ENCODE data around the gene PAGE4.

PAGE4 gene

DNA sequence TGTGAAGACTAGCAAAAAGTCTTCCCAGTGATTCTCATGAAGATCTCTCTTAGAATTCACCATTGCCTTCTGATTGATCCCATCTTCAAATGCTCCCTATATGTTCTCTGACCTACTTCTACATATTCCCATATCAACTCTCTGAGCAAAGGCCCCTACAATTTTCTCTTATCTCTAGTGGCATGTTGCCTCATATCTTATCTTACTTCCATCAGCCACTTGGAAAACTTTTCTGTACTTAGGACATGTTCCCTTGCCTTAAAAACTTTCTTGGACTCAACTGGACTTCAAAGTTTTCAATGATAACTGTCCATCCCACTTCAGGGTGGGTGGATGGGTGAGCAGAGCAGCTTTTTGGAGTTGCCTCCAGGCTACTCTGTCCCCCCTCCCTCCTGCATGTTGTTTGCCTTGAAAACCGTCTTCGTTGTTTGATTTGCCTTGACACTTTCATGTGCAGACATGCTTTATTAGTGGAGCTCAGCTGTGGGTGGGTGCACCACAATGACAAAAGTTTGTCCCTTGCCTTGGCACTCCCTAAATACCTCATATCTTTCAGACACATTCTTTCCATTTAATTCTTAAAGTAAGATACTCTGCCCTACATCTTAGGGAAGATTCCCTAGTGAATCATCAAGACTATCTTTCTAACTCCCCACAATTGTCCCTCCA lies 31.9 kb downstream of the PAGE4 start:
- TF ChIP-seq OSR1 (CRISPR knock-in tag; IDR thresholded peaks at IDR 0.05) (no peak), ZFP30 (CRISPR knock-in tag; IDR thresholded peaks at IDR 0.05) (no peak), ZNF565 (CRISPR knock-in tag; conservative IDR thresholded peaks at IDR 0.05; ENCODE audit: low read depth) (no peak), ZC3H10 (CRISPR knock-in tag; IDR thresholded peaks at IDR 0.05) (no peak), BACH2 (CRISPR knock-in tag; IDR thresholded peaks at IDR 0.05; ENCODE audit: borderline replicate concordance) (no peak)
- ATAC-seq, result no peak

DNA sequence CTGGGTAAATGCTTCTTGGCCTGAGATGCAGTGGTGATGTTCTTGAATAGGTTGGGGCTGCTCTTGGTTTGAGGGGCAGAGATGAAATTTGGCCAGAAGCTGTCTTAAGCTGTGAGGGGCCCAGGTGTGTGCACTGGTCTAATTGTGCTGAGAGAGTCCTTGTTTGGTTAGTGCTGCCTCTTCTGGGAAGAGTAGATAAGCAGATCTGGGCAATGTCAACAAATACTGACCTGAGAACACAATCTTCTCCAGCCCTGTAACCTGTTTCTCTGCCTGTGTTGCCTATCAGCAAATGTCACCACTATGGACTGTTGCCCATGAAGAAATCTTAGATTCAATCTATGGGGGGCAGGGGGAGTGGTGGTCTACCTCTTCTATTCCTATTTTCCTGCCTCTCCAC lies 33.0 kb downstream of the PAGE4 start:
- no peak for ATAC-seq
- no peak for TF ChIP-seq SNAI2 (CRISPR knock-in tag; IDR thresholded peaks at IDR 0.05)
- TF ChIP-seq ZFP30 (CRISPR knock-in tag; IDR thresholded peaks at IDR 0.05), result no peak
- TF ChIP-seq CSDC2 (CRISPR knock-in tag; IDR thresholded peaks at IDR 0.05), result no peak
- TF ChIP-seq BACH2 (CRISPR knock-in tag; IDR thresholded peaks at IDR 0.05; ENCODE audit: borderline replicate concordance), result no peak
- TF ChIP-seq ISL1 (CRISPR knock-in tag; IDR thresholded peaks at IDR 0.05), result no peak

DNA sequence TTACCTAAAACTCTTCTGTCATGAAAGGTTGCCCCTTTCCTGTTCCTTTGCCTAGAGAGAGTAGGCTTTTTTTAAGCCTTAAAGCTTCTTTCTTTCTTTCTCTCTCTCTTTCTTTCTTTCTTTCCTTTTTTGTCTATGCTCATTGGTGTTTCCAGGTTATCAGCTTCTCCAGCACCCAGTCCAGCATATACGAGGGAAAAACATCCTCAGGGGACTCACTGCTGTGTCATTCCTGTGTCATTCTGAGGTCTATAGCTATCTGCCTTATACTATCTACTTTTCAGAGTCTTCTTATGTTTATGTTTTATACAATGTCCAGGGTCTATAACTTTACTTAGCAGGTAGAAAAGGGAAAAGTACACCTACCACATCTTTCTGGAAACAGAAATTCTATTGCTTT lies 39.6 kb downstream of the PAGE4 start:
- TF ChIP-seq ZNF565 (CRISPR knock-in tag; conservative IDR thresholded peaks at IDR 0.05; ENCODE audit: low read depth), result no peak
- no peak for TF ChIP-seq TOX (CRISPR knock-in tag; IDR thresholded peaks at IDR 0.05; ENCODE audit: borderline replicate concordance)
- no peak for TF ChIP-seq OSR1 (CRISPR knock-in tag; IDR thresholded peaks at IDR 0.05)
- no peak for TF ChIP-seq ZFP3 (CRISPR knock-in tag; IDR thresholded peaks at IDR 0.05)
- no peak for TF ChIP-seq ZNF8 (CRISPR knock-in tag; IDR thresholded peaks at IDR 0.05)
- TF ChIP-seq GLIS3 (CRISPR knock-in tag; IDR thresholded peaks at IDR 0.05), result no peak
- TF ChIP-seq ZC3H10 (CRISPR knock-in tag; IDR thresholded peaks at IDR 0.05), result no peak
- no peak for TF ChIP-seq ZFP30 (CRISPR knock-in tag; IDR thresholded peaks at IDR 0.05)
- no peak for TF ChIP-seq ZNF70 (CRISPR knock-in tag; IDR thresholded peaks at IDR 0.05)
- TF ChIP-seq, protein P1, sequence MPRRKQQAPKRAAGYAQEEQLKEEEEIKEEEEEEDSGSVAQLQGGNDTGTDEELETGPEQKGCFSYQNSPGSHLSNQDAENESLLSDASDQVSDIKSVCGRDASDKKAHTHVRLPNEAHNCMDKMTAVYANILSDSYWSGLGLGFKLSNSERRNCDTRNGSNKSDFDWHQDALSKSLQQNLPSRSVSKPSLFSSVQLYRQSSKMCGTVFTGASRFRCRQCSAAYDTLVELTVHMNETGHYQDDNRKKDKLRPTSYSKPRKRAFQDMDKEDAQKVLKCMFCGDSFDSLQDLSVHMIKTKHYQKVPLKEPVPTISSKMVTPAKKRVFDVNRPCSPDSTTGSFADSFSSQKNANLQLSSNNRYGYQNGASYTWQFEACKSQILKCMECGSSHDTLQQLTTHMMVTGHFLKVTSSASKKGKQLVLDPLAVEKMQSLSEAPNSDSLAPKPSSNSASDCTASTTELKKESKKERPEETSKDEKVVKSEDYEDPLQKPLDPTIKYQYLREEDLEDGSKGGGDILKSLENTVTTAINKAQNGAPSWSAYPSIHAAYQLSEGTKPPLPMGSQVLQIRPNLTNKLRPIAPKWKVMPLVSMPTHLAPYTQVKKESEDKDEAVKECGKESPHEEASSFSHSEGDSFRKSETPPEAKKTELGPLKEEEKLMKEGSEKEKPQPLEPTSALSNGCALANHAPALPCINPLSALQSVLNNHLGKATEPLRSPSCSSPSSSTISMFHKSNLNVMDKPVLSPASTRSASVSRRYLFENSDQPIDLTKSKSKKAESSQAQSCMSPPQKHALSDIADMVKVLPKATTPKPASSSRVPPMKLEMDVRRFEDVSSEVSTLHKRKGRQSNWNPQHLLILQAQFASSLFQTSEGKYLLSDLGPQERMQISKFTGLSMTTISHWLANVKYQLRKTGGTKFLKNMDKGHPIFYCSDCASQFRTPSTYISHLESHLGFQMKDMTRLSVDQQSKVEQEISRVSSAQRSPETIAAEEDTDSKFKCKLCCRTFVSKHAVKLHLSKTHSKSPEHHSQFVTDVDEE (CRISPR knock-in tag; IDR thresholded peaks at IDR 0.05), result no peak
- TF ChIP-seq, protein P2, sequence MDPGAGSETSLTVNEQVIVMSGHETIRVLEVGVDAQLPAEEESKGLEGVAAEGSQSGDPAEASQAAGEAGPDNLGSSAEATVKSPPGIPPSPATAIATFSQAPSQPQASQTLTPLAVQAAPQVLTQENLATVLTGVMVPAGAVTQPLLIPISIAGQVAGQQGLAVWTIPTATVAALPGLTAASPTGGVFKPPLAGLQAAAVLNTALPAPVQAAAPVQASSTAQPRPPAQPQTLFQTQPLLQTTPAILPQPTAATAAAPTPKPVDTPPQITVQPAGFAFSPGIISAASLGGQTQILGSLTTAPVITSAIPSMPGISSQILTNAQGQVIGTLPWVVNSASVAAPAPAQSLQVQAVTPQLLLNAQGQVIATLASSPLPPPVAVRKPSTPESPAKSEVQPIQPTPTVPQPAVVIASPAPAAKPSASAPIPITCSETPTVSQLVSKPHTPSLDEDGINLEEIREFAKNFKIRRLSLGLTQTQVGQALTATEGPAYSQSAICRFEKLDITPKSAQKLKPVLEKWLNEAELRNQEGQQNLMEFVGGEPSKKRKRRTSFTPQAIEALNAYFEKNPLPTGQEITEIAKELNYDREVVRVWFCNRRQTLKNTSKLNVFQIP (CRISPR knock-in tag; IDR thresholded peaks at IDR 0.05; ENCODE audit: borderline replicate concordance, low read depth), result no peak
- TF ChIP-seq CSDC2 (CRISPR knock-in tag; IDR thresholded peaks at IDR 0.05), result no peak
- TF ChIP-seq, protein P3, sequence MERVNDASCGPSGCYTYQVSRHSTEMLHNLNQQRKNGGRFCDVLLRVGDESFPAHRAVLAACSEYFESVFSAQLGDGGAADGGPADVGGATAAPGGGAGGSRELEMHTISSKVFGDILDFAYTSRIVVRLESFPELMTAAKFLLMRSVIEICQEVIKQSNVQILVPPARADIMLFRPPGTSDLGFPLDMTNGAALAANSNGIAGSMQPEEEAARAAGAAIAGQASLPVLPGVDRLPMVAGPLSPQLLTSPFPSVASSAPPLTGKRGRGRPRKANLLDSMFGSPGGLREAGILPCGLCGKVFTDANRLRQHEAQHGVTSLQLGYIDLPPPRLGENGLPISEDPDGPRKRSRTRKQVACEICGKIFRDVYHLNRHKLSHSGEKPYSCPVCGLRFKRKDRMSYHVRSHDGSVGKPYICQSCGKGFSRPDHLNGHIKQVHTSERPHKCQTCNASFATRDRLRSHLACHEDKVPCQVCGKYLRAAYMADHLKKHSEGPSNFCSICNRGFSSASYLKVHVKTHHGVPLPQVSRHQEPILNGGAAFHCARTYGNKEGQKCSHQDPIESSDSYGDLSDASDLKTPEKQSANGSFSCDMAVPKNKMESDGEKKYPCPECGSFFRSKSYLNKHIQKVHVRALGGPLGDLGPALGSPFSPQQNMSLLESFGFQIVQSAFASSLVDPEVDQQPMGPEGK (CRISPR knock-in tag; IDR thresholded peaks at IDR 0.05; ENCODE audit: borderline replicate concordance), result no peak
- TF ChIP-seq ISL1 (CRISPR knock-in tag; IDR thresholded peaks at IDR 0.05), result no peak
- no peak for TF ChIP-seq RARB (CRISPR knock-in tag; IDR thresholded peaks at IDR 0.05)
- no peak for ATAC-seq

DNA sequence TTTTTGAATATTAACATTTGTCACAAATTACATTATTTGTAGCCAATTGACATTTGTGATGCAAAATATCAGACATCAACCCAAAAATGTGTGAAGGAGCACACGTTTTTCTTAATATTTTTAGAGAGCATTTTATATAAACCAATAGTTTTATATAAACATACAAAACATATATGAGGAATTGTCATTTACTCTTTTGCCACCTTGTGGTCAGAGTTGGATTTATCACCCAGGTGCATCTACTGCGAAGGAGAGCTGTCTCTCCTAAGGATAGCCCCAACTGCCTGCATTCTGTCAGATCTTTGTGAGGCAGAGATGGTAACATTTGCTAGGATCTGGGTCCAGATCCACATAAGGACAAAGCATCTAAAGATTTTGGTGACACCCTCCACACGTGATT lies 47.6 kb downstream of the PAGE4 start:
- peak; percentile 26; the same call in 1 of the 3 replicates for ATAC-seq
- TF ChIP-seq, protein P4, sequence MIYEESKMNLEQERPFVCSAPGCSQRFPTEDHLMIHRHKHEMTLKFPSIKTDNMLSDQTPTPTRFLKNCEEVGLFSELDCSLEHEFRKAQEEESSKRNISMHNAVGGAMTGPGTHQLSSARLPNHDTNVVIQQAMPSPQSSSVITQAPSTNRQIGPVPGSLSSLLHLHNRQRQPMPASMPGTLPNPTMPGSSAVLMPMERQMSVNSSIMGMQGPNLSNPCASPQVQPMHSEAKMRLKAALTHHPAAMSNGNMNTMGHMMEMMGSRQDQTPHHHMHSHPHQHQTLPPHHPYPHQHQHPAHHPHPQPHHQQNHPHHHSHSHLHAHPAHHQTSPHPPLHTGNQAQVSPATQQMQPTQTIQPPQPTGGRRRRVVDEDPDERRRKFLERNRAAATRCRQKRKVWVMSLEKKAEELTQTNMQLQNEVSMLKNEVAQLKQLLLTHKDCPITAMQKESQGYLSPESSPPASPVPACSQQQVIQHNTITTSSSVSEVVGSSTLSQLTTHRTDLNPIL (CRISPR knock-in tag; IDR thresholded peaks at IDR 0.05; ENCODE audit: low read depth), result no peak
- TF ChIP-seq RARB (CRISPR knock-in tag; IDR thresholded peaks at IDR 0.05) (no peak), GLIS3 (CRISPR knock-in tag; IDR thresholded peaks at IDR 0.05) (no peak), ZFP3 (CRISPR knock-in tag; IDR thresholded peaks at IDR 0.05) (no peak), ARNTL (CRISPR knock-in tag; IDR thresholded peaks at IDR 0.05; ENCODE audit: borderline replicate concordance, low read depth) (no peak)
- TF ChIP-seq, protein P3 (CRISPR knock-in tag; IDR thresholded peaks at IDR 0.05; ENCODE audit: borderline replicate concordance), result no peak
- TF ChIP-seq, protein P2 (CRISPR knock-in tag; IDR thresholded peaks at IDR 0.05; ENCODE audit: borderline replicate concordance, low read depth), result no peak

Measured in SK-N-SH treated with all-trans-retinoic acid at 6 μM for 48 hours (cell line).